Measurements from ENCODE around the gene TENT4B. TPM values are rescaled to one million over a fixed set of nuclear protein-coding genes. Genes with fewer than 3 reads are reported as not detected.

The TENT4B gene
- total and polyA plus RNA-seq, 7 donors, result 3.6 to 23.5 (median 14.9) TPM

- intact Hi-C loops (cut with DNase I), result loop anchor here (1.0 to 10.0 kb wide), 4 partner anchors 56 to 454 kb away; partner anchors contain the start of genes CNEP1R1 and HEATR3
- Histone ChIP-seq H3K27me3 (no peaks in the 10 kb centered on the region), H3K4me1 (peaks cover 0 to 73% (median 59%) of the 10 kb centered on the region in 4 donors), H3K27ac (peak overlapping the region; percentile 25 to 75 (median 70)), H3K36me3 (peaks cover 0 to 32% (median 2%) of the 10 kb centered on the region in 4 donors), H3K9me3 (no peaks in the 10 kb centered on the region), H3K4me3 (no peak overlapping the region)
- TF ChIP-seq POLR2AphosphoS5 (IDR thresholded peaks at IDR 0.05), result peak in 3 of 4 donors; percentile 40 to 80 (median 78)
- peak; percentile 51 to 80 (median 74) for TF ChIP-seq CTCF (IDR thresholded peaks at IDR 0.05)
- TF ChIP-seq EP300 (IDR thresholded peaks at IDR 0.05), result no peak
- TF ChIP-seq POLR2A (IDR thresholded peaks at IDR 0.05), result no peak
- 70 to 71% methylated on average over 5 of the region's 5 CpGs for WGBS, 2 donors
- peak; percentile 95 for DNase-seq
Measured at GRCh38 chr16:50210266-50211038, 57.3 kb downstream of the TENT4B start.

- Histone ChIP-seq H3K27me3 (no peaks in the 10 kb centered on the region), H3K27ac (peak overlapping the region in 1 of 4 donors; percentile 39), H3K36me3 (peaks cover 0 to 67% (median 4%) of the 10 kb centered on the region in 4 donors), H3K4me3 (no peak overlapping the region), H3K9me3 (no peaks in the 10 kb centered on the region), H3K4me1 (peaks cover 0 to 38% (median 29%) of the 10 kb centered on the region in 4 donors)
- intact Hi-C loops (cut with DNase I), result loop anchor here (2.0 to 10.0 kb wide), 3 partner anchors 141 to 451 kb away; partner anchors contain the start of gene HEATR3
- 52 to 58% methylated on average over 4 of the region's 4 CpGs for WGBS, 2 donors
- no peak for DNase-seq
- peak; percentile 50 to 84 (median 74) for TF ChIP-seq CTCF (IDR thresholded peaks at IDR 0.05)
- TF ChIP-seq POLR2AphosphoS5 (IDR thresholded peaks at IDR 0.05), result no peak
- TF ChIP-seq EP300 (IDR thresholded peaks at IDR 0.05), result no peak
- no peak for TF ChIP-seq POLR2A (IDR thresholded peaks at IDR 0.05)
Measured at GRCh38 chr16:50213939-50214519, 60.9 kb downstream of the TENT4B start.

DNA sequence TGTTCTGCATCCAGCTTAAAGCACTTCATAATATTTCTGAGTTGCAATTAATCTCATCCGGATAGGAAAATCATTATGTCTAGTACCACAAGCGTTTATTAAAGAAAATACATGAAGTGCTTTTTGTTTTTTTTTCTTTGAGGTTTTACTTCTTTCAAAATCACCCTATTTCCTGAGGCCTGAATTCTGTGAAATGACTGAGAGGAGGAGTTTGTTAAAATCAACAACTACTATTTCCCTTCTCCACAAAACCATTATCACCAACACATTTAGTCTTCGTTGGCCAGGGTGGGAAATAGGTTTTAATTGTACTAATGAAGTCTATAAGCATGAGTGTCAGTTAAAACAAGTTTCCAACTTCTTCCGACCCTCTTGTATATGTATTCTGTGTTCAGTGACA is 62.6 kb downstream of the TENT4B start:
- TF ChIP-seq POLR2A (IDR thresholded peaks at IDR 0.05) (no peak), EP300 (IDR thresholded peaks at IDR 0.05) (no peak), CTCF (IDR thresholded peaks at IDR 0.05) (no peak), POLR2AphosphoS5 (IDR thresholded peaks at IDR 0.05) (no peak)
- intact Hi-C loops (cut with DNase I), result loop anchor here (2.0 to 10.0 kb wide), 2 partner anchors 139 to 449 kb away; no protein-coding TSS in a partner anchor
- H3K9me3 ChIP-seq, result no peaks in the 10 kb centered on the region
- no peak overlapping the region for H3K4me3 ChIP-seq
- DNase-seq, result no peak
- no peaks in the 10 kb centered on the region for H3K27me3 ChIP-seq
- peaks cover 0 to 79% (median 4%) of the 10 kb centered on the region in 4 donors for H3K36me3 ChIP-seq
- H3K27ac ChIP-seq, result no peak overlapping the region
- peaks cover 0 to 21% (median 12%) of the 10 kb centered on the region in 4 donors for H3K4me1 ChIP-seq
- 87 to 92% methylated on average over 4 of the region's 4 CpGs for WGBS, 2 donors

- H3K36me3 ChIP-seq, result peaks cover 0 to 85% (median 4%) of the 10 kb centered on the region in 4 donors
- peaks cover 0 to 16% (median 7%) of the 10 kb centered on the region in 4 donors for H3K4me1 ChIP-seq
- no peak overlapping the region for H3K27ac ChIP-seq
- WGBS, 2 donors, result 85 to 92% methylated on average over 6 of the region's 6 CpGs
- H3K4me3 ChIP-seq, result no peak overlapping the region
- TF ChIP-seq POLR2AphosphoS5 (IDR thresholded peaks at IDR 0.05) (no peak), CTCF (IDR thresholded peaks at IDR 0.05) (no peak), POLR2A (IDR thresholded peaks at IDR 0.05) (no peak), EP300 (IDR thresholded peaks at IDR 0.05) (no peak)
- intact Hi-C loops (cut with DNase I), result loop anchor here (10.0 kb wide), 1 partner anchor 449 kb away; no protein-coding TSS in a partner anchor
- no peaks in the 10 kb centered on the region for H3K27me3 ChIP-seq
- no peak for DNase-seq
- H3K9me3 ChIP-seq, result no peaks in the 10 kb centered on the region
Measured at GRCh38 chr16:50216231-50216630, 63.1 kb downstream of the TENT4B start.

Data from sigmoid colon (tissue), 7 donors.